GM18502 (cell line): ENCODE results near the gene C16orf90.

Experiments used
- ATAC-seq: cut with Tn5 transposase; IDR thresholded peaks from one replicate; pipeline ENCODE4 v1.9.1; 2021; ENCODE audit warnings: mild to moderate bottlenecking; ENCODE audit not compliant: unreplicated experiment, poor library complexity

The C16orf90 gene

DNA sequence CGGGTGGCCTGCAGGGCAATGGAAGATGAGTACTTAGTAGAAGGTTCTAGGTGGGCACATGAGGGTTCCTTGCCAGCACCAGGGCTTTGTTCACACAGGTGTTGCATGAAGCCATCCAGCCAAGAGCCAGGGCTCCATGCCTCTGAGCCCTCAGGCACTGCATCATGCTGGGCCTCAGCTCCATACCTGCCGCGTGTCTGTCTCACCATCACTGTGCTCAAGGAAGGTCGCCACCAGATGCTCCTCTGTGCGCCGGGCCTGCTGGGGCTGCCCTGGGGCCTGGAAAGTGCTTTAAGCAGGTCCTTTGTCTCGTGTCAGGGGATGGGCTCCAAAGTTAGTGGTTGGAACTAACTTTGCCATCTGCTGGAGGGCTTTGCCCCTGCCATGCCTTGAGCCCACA lies 25.6 kb downstream of the C16orf90 start:
- no peak for ATAC-seq

DNA sequence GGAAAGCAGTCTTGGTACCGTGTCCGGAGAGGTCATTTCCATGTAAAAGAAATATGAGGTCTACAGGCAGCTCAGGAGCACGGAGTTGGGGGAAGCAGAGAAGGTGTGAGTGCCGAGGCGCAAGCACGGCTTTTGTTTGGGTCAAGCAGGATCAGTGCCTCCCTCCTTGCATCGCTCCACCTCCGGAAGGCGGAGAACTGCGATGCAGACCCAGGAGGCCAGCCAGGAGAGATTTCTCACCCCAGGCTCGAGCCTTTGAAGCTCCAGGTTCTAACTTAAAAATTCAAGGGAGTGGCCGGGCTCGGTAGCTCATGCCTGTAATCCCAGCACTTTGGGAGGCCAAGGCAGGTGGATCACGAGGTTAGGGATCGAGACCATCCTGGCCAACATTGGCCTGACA lies 26.8 kb downstream of the C16orf90 start:
- ATAC-seq, result no peak

- ATAC-seq, result no peak
These were observed 27.4 kb downstream of the C16orf90 start for GRCh38 chr16:3467921-3468320.

GRCh38 chr16:3467182-3467581 lies 28.1 kb downstream of the C16orf90 start:
- no peak for ATAC-seq

DNA sequence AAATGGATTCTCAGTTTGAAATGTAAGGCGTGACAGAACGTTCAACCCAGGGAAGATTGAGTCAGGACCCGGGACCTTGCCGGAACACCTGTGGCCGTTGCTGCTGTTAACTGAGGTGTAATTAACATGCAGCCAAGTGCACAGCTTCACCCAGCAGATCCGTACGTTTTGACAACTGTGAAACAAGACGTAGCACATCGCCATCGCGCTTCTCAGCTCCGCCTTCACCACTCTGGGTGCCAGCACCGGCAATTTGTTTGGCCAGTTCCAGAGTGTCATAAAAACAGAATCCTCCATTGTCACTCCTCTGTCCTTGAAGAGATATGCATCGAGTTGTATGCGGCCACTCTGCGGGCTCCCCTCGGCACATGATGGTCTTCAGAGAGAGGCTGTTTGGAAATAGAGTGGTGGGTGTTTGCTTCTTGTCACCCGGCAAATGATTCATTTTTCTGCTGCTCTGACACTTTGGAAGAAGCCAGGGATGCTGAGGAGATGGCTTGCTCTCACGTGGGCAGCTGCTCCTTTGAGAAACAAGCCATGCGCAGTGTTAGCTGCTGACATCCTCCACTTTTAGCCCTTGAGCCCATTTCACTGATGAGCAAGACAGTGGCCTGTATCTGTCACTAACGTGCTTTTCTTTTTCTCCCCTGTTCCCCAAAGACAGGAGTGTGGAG lies 29.2 kb downstream of the C16orf90 start:
- no peak for ATAC-seq

DNA sequence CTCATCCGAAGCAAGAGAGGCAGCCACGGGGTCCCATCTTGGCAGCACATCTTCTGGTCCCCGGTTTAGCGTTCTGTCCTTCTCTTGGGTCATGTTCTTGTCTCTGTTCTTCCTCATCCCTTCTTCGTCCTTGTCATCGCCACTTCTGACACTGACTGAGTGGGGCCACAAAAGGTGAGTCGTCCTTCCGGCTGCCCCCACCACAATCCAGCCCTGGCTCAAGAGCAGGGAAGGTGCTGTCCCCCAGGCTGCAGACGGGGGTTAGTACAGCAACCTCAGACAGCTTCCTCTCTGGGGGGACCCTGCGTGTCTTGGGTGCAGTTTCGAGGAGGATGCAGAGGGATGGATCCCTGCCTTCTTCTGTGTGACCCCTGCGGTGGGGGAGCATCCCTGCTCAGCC lies 30.0 kb downstream of the C16orf90 start:
- no peak for ATAC-seq

DNA sequence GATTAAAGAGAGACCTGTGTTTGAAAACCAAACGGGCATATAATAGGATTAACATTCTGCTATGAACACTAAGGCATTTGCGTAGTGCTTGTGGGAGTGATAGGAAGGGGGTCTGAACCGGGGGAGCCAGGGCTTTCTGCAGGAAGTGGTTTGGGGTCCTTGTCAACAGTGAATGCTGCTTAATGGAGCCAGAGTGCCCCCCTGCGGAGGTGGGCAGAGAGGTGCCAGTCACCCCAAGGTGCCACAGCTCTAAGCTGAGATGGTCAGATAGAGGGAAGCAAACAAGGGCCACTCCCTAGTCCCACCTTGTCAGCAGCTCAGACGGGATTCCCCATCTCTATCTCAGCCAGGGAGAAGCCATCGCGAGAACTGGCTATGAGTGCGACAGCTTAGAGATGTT lies 34.1 kb downstream of the C16orf90 start:
- ATAC-seq, result no peak

- no peak for ATAC-seq
These were observed 34.7 kb downstream of the C16orf90 start for GRCh38 chr16:3460585-3460984.

- ATAC-seq, result no peak
These were observed 35.2 kb downstream of the C16orf90 start for GRCh38 chr16:3460121-3460520.

GRCh38 chr16:3459401-3460090 lies 35.7 kb downstream of the C16orf90 start:
- ATAC-seq, result no peak

DNA sequence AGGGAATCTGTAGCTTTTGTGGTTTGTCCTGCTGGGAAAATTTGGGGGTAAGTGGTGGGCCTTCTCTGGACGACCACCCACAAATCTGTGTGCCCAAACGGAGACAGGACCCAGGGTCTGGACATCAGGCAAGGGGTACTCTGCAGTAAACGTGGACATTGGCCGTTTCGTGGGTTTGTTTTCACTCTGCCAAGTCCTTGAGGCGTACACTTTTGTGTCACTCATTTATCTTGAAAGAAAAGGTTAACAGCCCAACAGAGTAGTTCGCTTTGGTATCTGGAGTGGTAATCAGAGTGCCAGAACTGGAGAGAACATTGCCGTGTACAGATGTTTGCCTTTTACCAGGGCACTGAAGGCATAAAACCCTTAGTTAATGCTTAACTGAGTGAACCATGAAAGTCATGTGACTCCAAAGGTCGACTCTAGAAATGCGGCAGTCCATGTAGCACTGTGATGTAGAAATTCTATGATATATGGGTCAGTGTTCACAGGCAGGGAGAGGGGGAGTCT lies 36.4 kb downstream of the C16orf90 start:
- ATAC-seq, result no peak

DNA sequence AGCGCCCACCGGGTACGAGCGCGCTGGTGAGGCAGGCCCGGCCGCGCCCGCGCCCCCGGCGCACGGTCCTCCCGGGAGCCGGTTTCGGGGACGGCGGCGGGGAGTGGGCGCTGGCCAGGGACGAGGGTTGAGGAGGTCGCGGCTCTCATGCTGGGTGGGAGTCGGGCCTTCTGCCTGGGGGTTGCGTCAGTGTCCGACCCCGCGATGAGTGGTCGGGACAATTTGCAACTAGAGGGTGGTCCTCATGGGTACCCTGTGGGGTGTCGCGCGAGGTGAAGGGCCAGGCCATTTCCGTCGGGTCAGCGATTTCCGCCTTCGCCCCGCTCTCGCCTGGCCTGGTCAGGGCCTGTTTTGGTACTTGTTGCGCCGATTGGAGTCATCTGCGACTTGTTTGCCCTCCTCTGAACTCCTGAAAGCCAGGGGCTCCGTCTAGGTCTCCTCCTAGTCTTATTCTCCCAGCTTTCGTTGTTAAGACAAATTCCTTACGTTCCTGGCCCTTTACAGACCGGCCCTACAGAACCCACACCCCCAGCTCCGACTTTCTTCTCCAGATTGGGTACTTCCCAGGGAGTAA lies 36.9 kb downstream of the C16orf90 start:
- ATAC-seq, result peak; percentile 26

- ATAC-seq, result peak; percentile 73
These were observed 37.6 kb downstream of the C16orf90 start for GRCh38 chr16:3457434-3458252.

- ATAC-seq, result no peak
These were observed 40.6 kb downstream of the C16orf90 start for GRCh38 chr16:3454631-3455147.

- no peak for ATAC-seq
These were observed 41.2 kb downstream of the C16orf90 start for GRCh38 chr16:3454093-3454492.

GRCh38 chr16:3444032-3444388 lies 51.3 kb downstream of the C16orf90 start:
- ATAC-seq, result peak; percentile 36
